ENCODE results near the gene CAST.
"Not testable (repeated sequence)": the region's sequence is repeated elsewhere in the genome, so short reads cannot be mapped to it uniquely, and the experiment has no call there.

CAST gene

DNA sequence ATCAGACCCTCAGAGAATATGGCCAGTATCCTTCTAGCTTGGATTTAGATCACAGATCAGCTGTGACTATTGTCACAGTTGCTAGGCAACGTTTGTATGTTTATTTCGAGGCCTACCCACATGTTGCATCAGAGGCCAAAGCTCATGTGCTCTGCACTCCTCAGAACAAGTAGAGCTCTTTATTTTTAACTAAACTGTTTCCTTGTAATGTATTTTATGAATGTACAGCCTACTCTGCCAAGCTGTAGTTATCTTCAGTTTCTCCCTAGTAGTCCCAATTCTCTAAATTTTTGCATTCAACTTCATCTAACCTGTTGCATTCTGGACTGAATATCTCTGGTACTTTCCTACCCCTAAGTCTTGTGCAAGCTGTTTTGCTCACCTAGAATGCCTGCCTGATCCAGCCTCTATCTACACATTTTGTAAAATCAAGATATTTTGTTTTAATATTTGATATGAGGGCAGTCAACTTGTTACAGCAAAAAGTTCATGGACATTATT, 52.8 kb downstream of the CAST start:
- DNase-seq: peak; percentile 12

DNA sequence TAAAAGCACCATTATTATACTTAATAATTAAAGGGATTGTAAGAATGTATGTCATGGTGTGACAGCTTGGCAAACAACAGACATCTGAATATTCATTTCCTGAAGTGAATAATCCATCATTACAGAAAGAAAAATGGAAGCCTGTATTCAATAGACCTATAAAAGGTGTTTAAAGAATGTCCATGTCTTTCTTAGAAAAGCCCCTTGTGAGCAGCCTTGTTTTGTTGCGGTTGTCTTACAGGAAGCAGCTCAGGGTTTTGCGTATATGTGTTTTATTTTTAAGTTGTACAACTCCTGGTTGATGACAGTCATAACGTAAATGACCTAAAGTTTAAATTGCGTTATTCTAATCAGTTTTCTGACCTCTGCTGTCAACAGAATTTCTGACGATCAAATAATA, 53.8 kb downstream of the CAST start:
- no peak for DNase-seq

- no peak for DNase-seq
Measured at GRCh38 chr5:96716716-96717115, 54.5 kb downstream of the CAST start.

GRCh38 chr5:96717874-96718273, 55.7 kb downstream of the CAST start:
- DNase-seq: no peak

DNA sequence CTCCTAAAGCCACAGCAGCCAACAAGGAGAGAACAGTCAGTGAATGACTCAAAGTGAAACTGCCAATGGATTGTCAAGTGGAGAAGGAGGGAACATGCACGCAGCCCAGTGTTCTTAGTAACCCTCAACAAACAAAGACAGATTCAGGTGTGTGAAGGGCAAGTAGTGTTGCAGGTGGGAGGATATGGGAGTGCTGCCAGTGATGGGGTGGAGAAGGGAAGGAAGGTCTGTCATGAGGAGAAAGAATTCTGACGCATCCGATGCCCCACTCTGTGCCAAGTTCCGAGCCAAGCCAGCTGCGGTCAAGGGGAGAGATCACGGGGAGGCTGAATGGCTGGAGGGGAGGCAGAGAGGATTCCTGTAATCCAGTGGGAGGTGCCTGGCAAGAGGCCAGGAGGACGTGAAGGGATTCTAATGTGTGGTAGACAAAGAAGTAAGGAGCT, 56.5 kb downstream of the CAST start:
- DNase-seq: no peak

GRCh38 chr5:96720408-96720807, 58.2 kb downstream of the CAST start:
- DNase-seq: no peak

DNA sequence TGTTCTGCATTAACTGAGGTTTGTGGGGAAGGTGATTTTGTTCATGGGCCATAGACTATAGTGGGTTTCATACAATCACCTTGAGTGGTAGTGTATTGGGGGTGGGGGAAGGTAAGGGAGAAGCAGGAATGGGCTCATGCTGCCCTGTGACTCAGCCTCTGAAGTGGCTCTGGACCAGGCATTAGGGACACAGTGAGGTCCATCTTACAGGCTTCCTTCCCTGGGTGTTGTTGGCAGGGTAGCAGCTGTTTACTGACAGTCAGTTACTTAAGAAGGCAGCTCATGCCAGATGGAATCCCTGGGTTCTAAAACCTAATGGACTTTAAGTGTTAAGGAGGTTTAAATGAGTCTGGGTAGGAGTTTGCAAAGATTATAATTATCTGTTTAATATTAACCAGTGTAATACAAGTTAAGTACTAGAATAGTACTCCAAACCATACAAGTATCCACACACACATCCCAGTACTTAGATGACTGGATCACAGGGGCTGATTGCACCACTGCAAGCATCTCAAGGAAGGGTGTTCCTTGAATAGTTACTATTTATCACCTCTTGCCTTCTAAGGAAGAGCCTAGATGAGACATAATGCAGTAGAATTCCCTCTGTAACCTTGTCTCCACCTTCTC, 59.3 kb downstream of the CAST start:
- no peak for DNase-seq

DNA sequence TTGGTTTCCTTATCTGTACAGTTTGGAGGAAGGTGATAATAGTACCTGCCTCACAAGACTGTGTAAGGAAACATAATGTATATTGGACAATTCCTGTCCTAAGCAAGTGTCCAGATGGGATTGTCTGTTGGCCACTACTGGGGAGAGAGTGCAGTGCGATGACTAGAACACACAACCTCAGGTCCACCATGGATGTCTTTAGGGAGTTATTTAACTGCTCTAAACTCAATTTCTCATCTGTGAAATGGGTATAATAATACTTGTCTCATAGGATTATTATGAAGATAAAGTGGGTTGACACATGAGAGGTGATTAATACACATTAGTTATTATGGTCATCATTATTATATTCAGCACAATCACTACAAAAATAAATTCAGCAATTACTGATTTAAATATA, 63.1 kb downstream of the CAST start:
- DNase-seq: no peak

DNA sequence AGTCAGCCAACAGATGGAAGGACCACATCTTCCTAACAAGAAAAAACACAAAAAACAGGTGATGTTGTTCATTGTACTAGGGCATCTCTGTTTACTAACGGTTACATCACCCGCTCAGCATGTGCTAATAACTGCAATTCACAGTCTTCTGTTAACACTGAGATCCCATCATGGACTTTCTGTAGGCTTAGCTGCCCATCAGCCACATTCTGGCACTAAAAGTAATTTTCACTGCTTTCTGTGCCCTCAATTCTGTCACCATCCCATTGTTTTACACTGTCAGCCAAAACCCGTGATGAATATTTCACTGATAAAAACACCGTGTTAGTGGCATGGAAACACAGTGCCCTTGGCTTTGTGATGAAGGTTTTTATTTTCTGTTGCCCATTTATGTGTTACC, 64.6 kb downstream of the CAST start:
- DNase-seq: no peak

GRCh38 chr5:96729156-96729555, 67.0 kb downstream of the CAST start:
- no peak for DNase-seq

DNA sequence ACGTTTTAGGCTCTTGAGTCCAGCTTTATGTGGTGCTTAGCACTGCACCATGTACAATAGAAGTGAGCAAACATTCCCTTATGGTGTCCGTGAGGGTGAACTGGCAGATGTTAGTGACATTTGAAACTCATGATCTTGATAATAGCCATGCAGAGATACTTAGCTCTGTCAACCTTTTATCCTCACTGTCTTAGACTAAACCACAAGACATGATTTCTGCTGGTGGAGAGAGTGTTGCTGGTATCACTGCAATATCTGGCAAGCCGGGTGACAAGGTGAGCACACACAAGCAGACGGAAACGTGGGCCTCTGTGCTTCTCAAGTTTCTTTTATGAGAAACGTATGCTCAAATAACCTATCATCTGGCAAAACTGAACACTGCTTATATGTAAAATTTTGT, 68.4 kb downstream of the CAST start:
- DNase-seq: no peak

DNA sequence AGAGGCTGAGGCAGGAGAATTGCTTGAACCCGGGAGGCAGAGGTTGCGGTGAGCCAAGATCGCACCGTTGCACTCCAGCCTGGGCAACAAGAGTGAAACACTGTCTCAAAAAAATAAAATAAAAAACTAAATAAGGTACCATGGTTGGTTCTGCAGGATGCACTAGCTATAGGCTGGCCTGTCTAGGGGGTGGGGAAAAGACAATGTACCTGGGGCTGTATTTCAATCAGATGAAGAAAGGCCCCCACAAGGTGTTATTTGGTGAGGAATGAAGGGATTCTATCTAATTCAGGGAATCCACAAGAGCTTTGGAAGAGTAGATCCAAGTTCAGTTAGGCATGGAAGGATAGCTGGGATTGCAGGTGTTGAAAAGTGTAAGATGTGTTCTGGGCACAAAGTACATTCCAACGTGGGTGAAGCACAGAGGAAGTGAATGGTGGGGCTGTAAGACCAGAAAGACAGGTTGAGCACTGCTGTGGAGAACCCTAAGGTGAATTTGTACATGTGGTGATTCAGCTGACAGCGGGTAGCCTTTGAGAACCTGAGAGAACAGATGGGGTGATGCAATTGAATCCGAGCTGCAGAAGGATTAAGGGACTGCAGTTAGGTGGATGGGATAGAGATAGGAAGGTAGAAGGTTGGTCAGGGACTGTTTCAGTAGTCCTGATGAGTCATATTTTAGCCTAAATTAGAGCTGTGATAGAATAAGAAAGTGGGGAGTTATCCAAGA, 71.8 kb downstream of the CAST start:
- DNase-seq: no peak

DNA sequence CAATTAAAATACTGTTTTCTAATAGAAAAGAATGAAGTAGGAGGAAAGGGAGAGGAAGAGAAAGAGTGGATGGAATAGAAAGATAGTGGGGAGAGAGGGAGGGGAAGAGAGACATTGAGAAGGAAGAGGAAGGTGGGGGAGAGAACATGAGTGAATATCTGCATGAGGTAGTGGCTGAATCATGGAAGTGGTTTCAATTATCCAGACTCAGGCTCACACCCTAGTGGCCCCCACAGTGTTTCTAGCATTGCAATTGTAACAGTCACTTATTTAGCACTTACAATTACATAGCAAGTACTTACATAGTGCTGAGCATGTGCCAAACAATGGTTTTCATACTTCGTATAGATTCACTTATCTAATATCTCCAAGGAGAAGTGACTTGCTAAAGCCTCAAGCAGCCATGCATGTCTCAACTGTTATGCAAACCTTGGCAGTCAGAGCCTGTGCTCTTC, 72.7 kb downstream of the CAST start:
- DNase-seq: no peak

DNA sequence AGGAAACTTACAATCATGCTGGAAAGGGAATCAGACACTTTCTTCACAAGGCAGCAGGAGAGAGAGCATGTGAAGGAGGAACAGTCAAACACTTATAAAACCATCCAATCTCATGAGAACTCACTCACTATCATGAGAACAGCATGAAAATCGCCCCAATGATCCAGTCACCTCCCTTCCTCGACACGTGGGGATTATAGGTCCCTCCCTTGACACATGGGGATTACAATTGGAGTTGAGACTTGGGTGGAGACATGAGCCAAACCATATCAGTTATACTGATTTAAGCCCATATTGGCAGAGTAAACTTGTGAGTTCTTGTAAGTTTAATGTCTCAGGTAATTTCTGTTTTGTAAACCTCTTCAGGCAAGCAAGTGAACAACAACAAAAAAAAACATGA, 74.8 kb downstream of the CAST start:
- no peak for DNase-seq

GRCh38 chr5:96741106-96741505, 78.9 kb downstream of the CAST start:
- DNase-seq: no peak

DNA sequence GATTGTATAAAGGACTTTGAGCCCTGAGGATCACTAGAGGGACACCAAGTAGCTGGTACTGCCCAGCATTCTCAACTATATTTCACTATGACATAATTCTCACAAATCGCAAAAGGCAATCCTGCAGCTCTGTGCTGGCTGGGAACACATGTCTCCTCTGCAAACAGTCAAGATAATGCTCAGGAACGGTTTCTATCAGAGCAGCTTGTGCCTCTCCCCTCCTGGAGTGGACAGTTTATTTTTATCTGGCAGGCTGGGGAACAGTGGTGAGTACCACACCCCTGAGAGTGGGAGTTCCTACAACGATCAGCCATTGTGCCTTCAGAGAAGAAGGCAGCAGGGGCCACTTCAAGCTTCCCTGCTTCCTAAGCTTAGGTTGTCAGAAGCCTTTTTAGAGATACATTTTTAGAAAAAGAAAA, 79.7 kb downstream of the CAST start:
- DNase-seq: no peak

DNA sequence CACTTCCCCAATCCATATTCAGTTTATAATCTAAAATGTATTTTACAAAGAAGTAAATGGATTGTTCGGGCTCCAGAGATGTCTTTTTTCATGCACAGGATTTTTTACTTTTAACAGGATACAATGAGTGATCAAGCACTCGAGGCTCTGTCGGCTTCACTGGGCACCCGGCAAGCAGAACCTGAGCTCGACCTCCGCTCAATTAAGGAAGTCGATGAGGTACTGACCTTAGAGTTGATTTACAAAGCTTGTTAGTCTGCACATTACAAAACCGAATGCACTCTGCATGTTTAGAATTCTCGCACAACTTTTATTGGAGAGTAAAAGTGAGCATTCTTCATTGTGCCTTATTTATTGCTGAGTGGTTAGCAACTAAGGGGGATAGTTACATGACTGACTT, 80.4 kb downstream of the CAST start:
- DNase-seq: no peak

DNA sequence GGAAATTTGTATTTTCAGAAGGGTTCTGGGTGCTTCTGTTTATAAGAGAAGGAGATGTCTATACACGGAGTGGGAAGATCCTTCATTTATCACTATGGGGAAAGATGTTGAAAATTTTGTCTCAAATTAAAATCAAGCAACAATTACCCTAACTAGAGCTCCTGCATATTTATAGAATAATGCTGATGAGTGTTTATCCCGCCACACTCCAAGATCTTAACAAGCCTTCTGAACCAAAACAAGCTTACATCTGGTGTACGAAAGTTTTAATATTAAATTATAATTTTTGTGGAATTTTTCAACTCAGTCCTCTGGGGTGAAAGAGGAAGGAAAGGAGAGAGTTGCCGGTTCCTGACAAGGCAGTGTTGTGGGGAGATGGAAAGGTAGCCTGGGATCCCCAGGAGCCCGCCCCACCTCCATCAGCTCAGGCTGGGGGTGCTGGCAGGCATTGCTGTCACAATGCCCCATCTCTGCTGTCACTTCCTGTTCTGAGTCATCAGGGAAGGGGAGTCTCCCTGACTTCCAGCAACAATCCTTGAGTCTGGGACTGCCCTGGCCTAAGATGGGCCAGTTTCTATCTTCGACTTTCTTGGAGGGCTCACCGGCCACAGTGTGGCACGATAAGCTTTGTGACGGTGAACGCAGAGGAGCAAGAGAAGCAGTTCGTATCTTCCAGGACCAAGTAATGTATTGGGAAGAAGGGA, 81.0 kb downstream of the CAST start:
- DNase-seq: no peak

DNA sequence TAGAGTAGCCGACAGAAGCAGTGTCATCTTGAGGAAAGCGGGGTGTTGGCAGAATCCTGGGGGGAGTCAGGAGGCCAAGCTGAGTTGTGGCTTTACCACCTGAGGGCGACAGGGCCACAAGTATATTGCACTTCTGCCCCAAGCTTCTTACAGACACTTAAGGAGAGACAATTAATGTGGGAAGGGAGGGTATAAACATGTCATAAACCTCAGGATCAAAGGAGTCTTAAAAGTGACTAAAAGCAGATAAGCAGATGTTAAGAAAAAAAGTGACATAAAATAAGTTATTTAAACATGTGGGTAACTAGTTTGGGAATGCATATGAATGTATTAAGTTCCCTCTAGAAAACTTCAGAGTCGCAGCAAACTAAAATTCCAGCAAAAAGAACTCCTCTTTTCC, 81.6 kb downstream of the CAST start:
- no peak for DNase-seq

GRCh38 chr5:96744218-96744617, 82.0 kb downstream of the CAST start:
- DNase-seq: not testable (repeated sequence)

- DNase-seq: no peak
Measured at GRCh38 chr5:96745025-96745424, 82.8 kb downstream of the CAST start.

GRCh38 chr5:96745844-96746531, 83.8 kb downstream of the CAST start:
- DNase-seq: no peak

DNA sequence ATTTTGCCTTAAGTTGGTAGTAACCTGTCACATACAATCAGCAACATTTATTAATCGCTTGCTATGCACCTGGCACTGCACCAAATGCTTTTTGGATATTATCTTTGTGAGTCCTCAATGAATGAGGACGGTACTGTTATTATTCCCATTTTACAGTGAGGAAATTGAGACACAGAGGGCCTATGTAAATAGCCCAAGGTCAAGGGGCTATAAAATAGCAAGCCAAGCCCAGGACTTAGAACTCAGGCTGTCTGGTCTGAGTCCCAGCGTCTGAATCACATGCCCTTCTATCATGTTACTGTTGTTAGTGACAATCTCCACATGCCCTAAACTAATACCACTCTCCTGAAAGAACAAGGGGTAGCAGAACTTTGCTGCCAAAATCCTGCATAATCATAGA, 85.5 kb downstream of the CAST start:
- DNase-seq: no peak
